Body of pancreas (tissue), 4 donors: Measurements from ENCODE around the gene ADRB2.

Experiments used
- POLR2A ChIP-seq, 3 donors: fragments of 450-650 bp; IDR thresholded peaks; one replicate each; pipeline ENCODE4 v1.6.1; 2016; ENCODE audit warnings: antibody characterized with exemption in 3 of 3, mild to moderate bottlenecking in 2 of 3
- TF ChIP-seq, protein P1 (sequence below), 7 experiments: fragments of 450-650 bp in 4 of 7; fragments of 200-600 bp in 3 of 7; sonication (generic) in 3 of 7; IDR thresholded peaks; one replicate each; pipeline ENCODE4 v1.5.1; 2016 to 2019; ENCODE audit warnings: antibody characterized with exemption in 7 of 7

DNA sequence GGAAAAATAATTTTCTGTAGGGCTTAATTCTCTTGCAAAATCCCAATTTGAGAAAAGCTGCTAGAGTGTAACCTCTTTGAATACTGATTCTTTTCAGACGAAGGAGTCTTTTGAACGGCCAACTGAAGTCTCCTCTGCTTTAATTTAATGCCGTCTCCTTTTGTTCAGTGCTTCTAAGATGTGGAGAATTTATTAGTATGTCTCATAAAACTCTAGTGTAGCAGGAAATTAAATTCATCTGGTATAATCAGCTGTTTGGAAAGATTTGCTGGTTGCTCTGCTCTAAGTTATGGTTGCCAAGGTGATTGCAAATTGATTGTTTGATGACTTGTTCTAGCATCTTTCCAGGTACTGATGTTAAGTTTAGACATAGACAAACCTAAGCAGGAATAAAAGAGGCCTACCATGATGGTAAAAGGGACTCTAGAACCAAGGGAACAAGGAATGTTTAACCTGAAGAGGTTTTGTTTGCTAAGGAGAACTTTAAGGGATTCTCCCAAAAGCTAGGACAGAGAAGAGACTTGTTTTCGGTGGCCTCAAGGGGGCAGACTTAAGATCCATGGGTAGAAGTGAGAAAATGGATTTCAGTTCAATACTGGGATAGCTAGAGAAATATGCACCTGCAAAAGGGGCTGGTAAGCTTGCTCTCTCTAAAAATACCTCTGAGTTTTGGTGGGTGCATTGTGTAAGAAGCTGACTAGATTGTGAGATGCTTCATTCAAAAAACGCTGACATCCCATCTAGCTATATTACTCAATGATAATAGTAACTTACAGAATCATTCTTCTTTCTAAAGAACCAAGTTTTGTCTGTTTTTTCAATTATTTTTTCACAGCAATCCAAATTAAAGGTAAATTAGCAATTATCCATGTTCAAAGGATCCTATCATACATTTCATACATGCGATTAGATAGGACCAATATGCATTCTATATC is 5.7 kb upstream of the ADRB2 start:
- no peak for TF ChIP-seq POLR2A (IDR thresholded peaks at IDR 0.05)
- TF ChIP-seq, protein P1, sequence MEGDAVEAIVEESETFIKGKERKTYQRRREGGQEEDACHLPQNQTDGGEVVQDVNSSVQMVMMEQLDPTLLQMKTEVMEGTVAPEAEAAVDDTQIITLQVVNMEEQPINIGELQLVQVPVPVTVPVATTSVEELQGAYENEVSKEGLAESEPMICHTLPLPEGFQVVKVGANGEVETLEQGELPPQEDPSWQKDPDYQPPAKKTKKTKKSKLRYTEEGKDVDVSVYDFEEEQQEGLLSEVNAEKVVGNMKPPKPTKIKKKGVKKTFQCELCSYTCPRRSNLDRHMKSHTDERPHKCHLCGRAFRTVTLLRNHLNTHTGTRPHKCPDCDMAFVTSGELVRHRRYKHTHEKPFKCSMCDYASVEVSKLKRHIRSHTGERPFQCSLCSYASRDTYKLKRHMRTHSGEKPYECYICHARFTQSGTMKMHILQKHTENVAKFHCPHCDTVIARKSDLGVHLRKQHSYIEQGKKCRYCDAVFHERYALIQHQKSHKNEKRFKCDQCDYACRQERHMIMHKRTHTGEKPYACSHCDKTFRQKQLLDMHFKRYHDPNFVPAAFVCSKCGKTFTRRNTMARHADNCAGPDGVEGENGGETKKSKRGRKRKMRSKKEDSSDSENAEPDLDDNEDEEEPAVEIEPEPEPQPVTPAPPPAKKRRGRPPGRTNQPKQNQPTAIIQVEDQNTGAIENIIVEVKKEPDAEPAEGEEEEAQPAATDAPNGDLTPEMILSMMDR (IDR thresholded peaks at IDR 0.05), result peak in 6 of 7 experiments; percentile 35 to 57 (median 52)
